Measurements from ENCODE around the gene NKG7. TPM values are rescaled to one million over a fixed set of nuclear protein-coding genes. Genes with fewer than 3 reads are reported as not detected.

Gene NKG7
- total and polyA plus RNA-seq, 4 donors, result 2.0 to 13.6 (median 5.7) TPM

DNA sequence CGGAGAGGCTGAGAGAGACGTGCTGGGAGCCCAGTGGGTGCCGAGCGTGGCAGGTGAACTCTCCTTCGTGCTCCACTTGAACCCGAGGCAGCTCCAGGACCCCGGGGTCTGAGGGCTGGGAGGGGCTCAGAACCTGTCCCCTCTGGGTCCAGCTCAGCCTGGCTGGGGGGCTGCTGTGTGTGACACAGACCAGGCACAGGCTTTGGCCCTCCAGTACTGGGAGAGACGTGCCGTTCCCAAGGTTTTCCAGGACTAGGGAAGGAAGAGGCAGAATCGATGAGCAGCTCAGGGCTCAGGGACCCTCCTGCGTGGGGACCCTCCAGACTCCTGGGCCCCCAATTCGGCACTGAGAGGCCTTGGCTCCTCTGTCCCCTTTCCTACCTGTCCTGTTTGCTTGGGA lies 42.7 kb upstream of the NKG7 start:
- 84% methylated on average over 12 of the region's 12 CpGs for WGBS
- no peak overlapping the region for H3K4me3 ChIP-seq (ENCODE audit: low read depth in 1 of 3, low read length in 3 of 3)
- no peaks in the 10 kb centered on the region for H3K4me1 ChIP-seq (ENCODE audit: control insufficient read depth in 4 of 4, insufficient read depth in 4 of 4, low read length in 3 of 4)
- no peaks in the 10 kb centered on the region for H3K9me3 ChIP-seq (ENCODE audit: control insufficient read depth in 4 of 4, low read length in 3 of 4)
- H3K9ac ChIP-seq (ENCODE audit: low read depth in 1 of 2, low read length in 2 of 2), result no peak overlapping the region
- TF ChIP-seq, protein P1, sequence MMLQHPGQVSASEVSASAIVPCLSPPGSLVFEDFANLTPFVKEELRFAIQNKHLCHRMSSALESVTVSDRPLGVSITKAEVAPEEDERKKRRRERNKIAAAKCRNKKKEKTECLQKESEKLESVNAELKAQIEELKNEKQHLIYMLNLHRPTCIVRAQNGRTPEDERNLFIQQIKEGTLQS (IDR thresholded peaks at IDR 0.05), result no peak
- no peak for TF ChIP-seq HNF4G (IDR thresholded peaks at IDR 0.05)
- TF ChIP-seq TAF1 (conservative IDR thresholded peaks at IDR 0.05), result no peak
- no peak for TF ChIP-seq JUND (IDR thresholded peaks at IDR 0.05)
- DNase-seq (ENCODE audit: low spot score), result no peak
- no peaks in the 10 kb centered on the region for H3K27me3 ChIP-seq (ENCODE audit: control insufficient read depth in 4 of 4, insufficient read depth in 4 of 4, low read length in 3 of 4)
- H3K36me3 ChIP-seq (ENCODE audit: control insufficient read depth in 4 of 4, insufficient read depth in 3 of 4, low read depth in 1 of 4, low read length in 3 of 4), result no peaks in the 10 kb centered on the region
- H3K27ac ChIP-seq (ENCODE audit: low read depth in 1 of 2, low read length in 2 of 2), result no peak overlapping the region

DNA sequence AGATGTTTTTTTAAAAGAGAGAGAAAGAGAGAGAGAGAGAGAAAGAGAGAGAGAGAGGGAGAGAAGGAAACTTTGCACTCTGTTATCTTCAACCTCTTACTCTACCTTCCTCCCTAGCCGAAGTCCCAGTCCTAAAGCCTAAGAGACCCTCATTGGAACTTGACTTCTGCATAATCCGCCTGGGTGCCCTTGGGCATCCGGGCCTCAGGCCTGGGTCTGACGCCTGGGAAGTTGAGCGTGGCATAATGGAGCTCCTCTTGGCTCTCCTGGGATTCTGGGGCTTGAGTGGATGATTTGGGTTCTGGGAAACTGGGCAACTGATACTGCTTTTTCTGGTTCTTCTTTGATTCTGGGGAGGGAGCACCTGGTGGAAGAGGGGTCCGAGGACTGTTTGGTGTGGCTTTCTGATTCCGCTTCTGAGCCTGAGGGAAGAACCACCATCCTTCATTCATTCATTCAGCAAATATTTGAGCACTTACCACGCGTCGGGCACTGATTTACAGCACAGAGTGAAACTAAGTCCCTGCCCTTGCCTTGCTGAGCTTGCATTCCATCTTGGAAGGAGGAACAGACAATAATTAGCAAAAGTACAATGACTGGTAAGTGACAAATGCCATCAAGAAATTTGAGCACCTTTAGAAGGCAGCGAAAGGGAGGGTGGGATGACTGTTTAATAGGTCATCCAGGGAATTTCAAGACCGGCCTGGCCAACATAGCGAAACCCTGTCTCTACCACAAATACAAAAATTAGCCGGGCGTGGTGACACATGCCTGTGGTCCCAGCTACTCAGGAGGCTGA lies 38.7 kb upstream of the NKG7 start:
- Histone ChIP-seq H3K36me3 (ENCODE audit: control insufficient read depth in 4 of 4, insufficient read depth in 3 of 4, low read depth in 1 of 4, low read length in 3 of 4) (no peaks in the 10 kb centered on the region), H3K27me3 (ENCODE audit: control insufficient read depth in 4 of 4, insufficient read depth in 4 of 4, low read length in 3 of 4) (peaks cover 0 to 2% (median 0%) of the 10 kb centered on the region in 4 donors), H3K27ac (ENCODE audit: low read depth in 1 of 2, low read length in 2 of 2) (no peak overlapping the region), H3K9ac (ENCODE audit: low read depth in 1 of 2, low read length in 2 of 2) (no peak overlapping the region), H3K4me3 (ENCODE audit: low read depth in 1 of 3, low read length in 3 of 3) (no peak overlapping the region), H3K9me3 (ENCODE audit: control insufficient read depth in 4 of 4, low read length in 3 of 4) (no peaks in the 10 kb centered on the region), H3K4me1 (ENCODE audit: control insufficient read depth in 4 of 4, insufficient read depth in 4 of 4, low read length in 3 of 4) (no peaks in the 10 kb centered on the region)
- TF ChIP-seq, protein P2, sequence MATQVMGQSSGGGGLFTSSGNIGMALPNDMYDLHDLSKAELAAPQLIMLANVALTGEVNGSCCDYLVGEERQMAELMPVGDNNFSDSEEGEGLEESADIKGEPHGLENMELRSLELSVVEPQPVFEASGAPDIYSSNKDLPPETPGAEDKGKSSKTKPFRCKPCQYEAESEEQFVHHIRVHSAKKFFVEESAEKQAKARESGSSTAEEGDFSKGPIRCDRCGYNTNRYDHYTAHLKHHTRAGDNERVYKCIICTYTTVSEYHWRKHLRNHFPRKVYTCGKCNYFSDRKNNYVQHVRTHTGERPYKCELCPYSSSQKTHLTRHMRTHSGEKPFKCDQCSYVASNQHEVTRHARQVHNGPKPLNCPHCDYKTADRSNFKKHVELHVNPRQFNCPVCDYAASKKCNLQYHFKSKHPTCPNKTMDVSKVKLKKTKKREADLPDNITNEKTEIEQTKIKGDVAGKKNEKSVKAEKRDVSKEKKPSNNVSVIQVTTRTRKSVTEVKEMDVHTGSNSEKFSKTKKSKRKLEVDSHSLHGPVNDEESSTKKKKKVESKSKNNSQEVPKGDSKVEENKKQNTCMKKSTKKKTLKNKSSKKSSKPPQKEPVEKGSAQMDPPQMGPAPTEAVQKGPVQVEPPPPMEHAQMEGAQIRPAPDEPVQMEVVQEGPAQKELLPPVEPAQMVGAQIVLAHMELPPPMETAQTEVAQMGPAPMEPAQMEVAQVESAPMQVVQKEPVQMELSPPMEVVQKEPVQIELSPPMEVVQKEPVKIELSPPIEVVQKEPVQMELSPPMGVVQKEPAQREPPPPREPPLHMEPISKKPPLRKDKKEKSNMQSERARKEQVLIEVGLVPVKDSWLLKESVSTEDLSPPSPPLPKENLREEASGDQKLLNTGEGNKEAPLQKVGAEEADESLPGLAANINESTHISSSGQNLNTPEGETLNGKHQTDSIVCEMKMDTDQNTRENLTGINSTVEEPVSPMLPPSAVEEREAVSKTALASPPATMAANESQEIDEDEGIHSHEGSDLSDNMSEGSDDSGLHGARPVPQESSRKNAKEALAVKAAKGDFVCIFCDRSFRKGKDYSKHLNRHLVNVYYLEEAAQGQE (IDR thresholded peaks at IDR 0.05), result no peak
- TF ChIP-seq EGR1 (IDR thresholded peaks at IDR 0.05; ENCODE audit: low read depth in 2 of 2) (no peak), NR2F2 (IDR thresholded peaks at IDR 0.05) (no peak), TAF1 (conservative IDR thresholded peaks at IDR 0.05) (no peak), JUND (IDR thresholded peaks at IDR 0.05) (no peak), GABPA (IDR thresholded peaks at IDR 0.05 in 1 of 2, conservative IDR thresholded peaks at IDR 0.05 in 1 of 2) (no peak), HNF4G (IDR thresholded peaks at IDR 0.05) (no peak), FOXA1 (IDR thresholded peaks at IDR 0.05) (no peak), SP1 (IDR thresholded peaks at IDR 0.05) (no peak), HNF4A (conservative IDR thresholded peaks at IDR 0.05) (no peak), RAD21 (IDR thresholded peaks at IDR 0.05) (no peak), YY1 (IDR thresholded peaks at IDR 0.05) (no peak), RXRA (IDR thresholded peaks at IDR 0.05) (no peak), FOXA2 (IDR thresholded peaks at IDR 0.05) (no peak)
- TF ChIP-seq, protein P3, sequence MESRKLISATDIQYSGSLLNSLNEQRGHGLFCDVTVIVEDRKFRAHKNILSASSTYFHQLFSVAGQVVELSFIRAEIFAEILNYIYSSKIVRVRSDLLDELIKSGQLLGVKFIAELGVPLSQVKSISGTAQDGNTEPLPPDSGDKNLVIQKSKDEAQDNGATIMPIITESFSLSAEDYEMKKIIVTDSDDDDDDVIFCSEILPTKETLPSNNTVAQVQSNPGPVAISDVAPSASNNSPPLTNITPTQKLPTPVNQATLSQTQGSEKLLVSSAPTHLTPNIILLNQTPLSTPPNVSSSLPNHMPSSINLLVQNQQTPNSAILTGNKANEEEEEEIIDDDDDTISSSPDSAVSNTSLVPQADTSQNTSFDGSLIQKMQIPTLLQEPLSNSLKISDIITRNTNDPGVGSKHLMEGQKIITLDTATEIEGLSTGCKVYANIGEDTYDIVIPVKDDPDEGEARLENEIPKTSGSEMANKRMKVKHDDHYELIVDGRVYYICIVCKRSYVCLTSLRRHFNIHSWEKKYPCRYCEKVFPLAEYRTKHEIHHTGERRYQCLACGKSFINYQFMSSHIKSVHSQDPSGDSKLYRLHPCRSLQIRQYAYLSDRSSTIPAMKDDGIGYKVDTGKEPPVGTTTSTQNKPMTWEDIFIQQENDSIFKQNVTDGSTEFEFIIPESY (IDR thresholded peaks at IDR 0.05), result no peak
- TF ChIP-seq, protein P4, sequence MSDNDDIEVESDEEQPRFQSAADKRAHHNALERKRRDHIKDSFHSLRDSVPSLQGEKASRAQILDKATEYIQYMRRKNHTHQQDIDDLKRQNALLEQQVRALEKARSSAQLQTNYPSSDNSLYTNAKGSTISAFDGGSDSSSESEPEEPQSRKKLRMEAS (IDR thresholded peaks at IDR 0.05), result no peak
- TF ChIP-seq, protein P5, sequence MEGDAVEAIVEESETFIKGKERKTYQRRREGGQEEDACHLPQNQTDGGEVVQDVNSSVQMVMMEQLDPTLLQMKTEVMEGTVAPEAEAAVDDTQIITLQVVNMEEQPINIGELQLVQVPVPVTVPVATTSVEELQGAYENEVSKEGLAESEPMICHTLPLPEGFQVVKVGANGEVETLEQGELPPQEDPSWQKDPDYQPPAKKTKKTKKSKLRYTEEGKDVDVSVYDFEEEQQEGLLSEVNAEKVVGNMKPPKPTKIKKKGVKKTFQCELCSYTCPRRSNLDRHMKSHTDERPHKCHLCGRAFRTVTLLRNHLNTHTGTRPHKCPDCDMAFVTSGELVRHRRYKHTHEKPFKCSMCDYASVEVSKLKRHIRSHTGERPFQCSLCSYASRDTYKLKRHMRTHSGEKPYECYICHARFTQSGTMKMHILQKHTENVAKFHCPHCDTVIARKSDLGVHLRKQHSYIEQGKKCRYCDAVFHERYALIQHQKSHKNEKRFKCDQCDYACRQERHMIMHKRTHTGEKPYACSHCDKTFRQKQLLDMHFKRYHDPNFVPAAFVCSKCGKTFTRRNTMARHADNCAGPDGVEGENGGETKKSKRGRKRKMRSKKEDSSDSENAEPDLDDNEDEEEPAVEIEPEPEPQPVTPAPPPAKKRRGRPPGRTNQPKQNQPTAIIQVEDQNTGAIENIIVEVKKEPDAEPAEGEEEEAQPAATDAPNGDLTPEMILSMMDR (IDR thresholded peaks at IDR 0.05; ENCODE audit: low read depth, low read length, missing input control), result no peak
- TF ChIP-seq, protein P1 (IDR thresholded peaks at IDR 0.05), result no peak
- no peak for DNase-seq (ENCODE audit: low spot score)
- 91% methylated on average over 15 of the region's 15 CpGs for WGBS
